ENCODE results near the gene SLC35D2. TPM values are rescaled to one million over a fixed set of nuclear protein-coding genes. Genes with fewer than 3 reads are reported as not detected.
"Not testable (repeated sequence)": the region's sequence is repeated elsewhere in the genome, so short reads cannot be mapped to it uniquely, and the experiment has no call there.

SLC35D2 gene
- total RNA-seq, 1 experiment from 2014 or later = 32.5 TPM

DNA sequence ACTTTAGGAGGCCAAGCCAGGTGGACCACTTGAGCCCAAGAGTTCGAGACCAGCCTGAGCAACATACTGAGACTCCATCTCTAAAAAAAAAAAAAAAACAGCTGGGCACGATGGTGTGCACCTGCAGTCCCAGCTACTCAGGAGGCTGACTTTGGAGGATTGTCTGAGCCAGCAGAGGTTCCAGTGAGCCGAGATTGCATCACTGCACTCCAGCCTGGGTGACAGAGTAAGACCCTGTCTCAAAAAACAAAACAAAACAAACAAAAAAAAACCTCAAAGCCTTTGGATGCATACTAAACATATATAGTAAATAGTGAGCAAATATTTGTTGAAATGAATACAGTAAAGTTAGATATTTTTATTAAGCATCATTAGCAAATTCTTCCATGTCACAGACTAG is 5.3 kb downstream of the SLC35D2 start:
- Histone ChIP-seq H3K27me3 (ENCODE audit: insufficient read depth, low read length) (no peaks in the 10 kb centered on the region), H3K4me2 (ENCODE audit: low read length) (peak overlapping the region; percentile 57), H3K27ac (ENCODE audit: low read depth, low read length) (peak overlapping the region; percentile 78), H3K79me2 (ENCODE audit: insufficient read depth, low read length) (peaks cover 42% of the 10 kb centered on the region), H3K4me1 (ENCODE audit: control insufficient read depth in 1 of 2, insufficient read depth in 2 of 2, low read length in 2 of 2) (peaks cover 41 to 60% of the 10 kb centered on the region in 2 experiments), H3K9me2 (ENCODE audit: insufficient read depth) (no peaks in the 10 kb centered on the region), H3K9me3 (ENCODE audit: control insufficient read depth in 1 of 2, insufficient read depth in 1 of 2, low read depth in 1 of 2, low read length in 2 of 2) (no peaks in the 10 kb centered on the region), H2AFZ (ENCODE audit: low read depth, low read length, poor library complexity, severe bottlenecking) (no peak overlapping the region), H3K9ac (ENCODE audit: low read length) (no peak overlapping the region), H3K36me3 (ENCODE audit: control insufficient read depth in 1 of 2, insufficient read depth in 2 of 2, low read length in 2 of 2) (no peaks in the 10 kb centered on the region), H3K4me3 (replicated peaks in 1 of 2; ENCODE audit: low read depth in 1 of 2, low read length in 2 of 2) (no peak overlapping the region), H4K20me1 (ENCODE audit: insufficient read depth) (no peaks in the 10 kb centered on the region)
- TF ChIP-seq EZH2phosphoT487 (IDR thresholded peaks at IDR 0.05; ENCODE audit: borderline replicate concordance) (no peak), TCF7L2 (IDR thresholded peaks at IDR 0.05; ENCODE audit: borderline replicate concordance, extremely low read depth, insufficient read depth, insufficient read length) (no peak), POLR2AphosphoS5 (IDR thresholded peaks at IDR 0.05; ENCODE audit: low read depth, low read length) (no peak), CEBPB (IDR thresholded peaks at IDR 0.05; ENCODE audit: low read depth) (0 out of 2 replicates have a peak, but pooled peaks have one; percentile 14)
- RAD21 ChIA-PET (ENCODE audit: low non-redundant PET in 1 of 2, low total read pairs in 2 of 2, uncharacterized antibody in 2 of 2, unreplicated experiment in 2 of 2) = no interaction called here
- ATAC-seq = no peak
- intact Hi-C loops (cut with micrococcal nuclease) = no loop called here
- CTCF ChIA-PET = no interaction called here
- POLR2A ChIA-PET = no interaction called here
- DNase-seq (ENCODE audit: low read depth, low spot score) = no peak
- no TSS peak for BruUV-seq (replicated peaks)

DNA sequence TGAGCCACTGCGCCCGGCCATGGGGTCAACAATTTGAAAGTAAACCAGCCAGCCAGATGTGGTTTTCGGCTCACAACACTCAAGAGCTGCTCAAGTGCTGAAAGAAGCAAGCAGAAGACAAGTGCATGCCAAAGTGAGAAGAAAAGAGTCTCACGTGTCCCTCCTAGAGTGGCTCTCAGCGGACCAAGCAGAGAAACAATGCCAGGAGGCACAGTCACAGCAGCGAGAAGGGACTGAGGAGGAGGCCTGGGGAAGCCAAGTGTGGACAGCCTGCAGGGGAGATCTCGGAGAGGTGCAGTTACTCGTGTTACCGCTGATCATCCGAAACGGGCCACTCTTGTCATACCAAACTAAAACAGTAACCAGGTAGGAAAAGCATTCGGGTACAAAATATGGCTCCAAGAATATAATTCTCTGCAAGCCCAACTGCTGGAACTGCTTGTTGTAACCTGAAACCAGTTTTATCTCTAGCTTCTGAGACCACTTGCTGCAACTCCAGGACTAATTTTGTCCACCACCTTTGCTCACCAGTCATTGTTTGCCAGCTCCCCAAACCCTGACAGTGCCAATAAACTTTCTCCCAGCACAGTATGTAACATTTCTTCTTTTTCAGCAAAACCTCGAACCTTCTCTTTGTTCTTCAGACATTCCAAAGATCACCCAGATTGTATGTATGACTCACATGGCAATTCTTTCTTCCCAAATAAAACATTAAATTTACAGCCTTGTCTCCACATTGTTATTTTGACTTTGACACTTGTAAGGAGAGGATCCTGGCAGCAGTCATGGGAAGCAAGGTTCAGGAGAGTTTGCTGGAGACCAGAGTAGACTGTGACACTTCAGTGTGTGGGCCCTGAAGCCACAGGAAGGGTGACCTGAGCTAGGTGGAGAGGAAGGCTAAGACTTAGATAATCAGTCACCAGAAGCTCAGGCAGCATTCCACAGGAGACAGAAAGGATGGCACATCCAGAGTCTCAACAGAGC is 6.3 kb downstream of the SLC35D2 start:
- Histone ChIP-seq H3K4me3 (replicated peaks in 1 of 2; ENCODE audit: low read depth in 1 of 2, low read length in 2 of 2) (no peak overlapping the region), H3K4me2 (ENCODE audit: low read length) (peak overlapping the region; percentile 57)

DNA sequence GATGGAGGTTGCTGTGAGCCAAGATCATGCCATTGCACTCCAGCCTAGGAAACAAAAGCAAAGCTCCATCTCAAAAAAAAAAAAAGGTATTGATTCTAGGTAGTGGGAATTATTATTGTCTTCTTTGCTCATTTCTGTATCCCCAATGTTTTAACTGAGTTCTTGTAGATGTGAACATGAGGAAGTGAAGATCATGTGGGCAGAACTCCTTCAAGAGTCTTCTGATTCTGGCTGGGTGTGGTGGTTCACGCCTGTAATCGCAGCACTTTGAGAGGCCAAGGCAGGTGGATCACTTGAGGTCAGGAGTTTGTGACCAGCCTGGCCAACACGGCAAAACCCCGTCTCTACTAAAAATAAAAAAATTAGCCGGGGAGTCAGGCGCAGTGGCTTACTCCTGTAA is 8.0 kb downstream of the SLC35D2 start:
- H3K27ac ChIP-seq (ENCODE audit: low read depth, low read length); BruUV-seq (replicated peaks); H3K4me2 ChIP-seq (ENCODE audit: low read length); H3K27me3 ChIP-seq (ENCODE audit: insufficient read depth, low read length); H4K20me1 ChIP-seq (ENCODE audit: insufficient read depth); CTCF ChIA-PET; intact Hi-C loops (cut with micrococcal nuclease); H3K9me2 ChIP-seq (ENCODE audit: insufficient read depth); H3K36me3 ChIP-seq (ENCODE audit: control insufficient read depth in 1 of 2, insufficient read depth in 2 of 2, low read length in 2 of 2); H3K9me3 ChIP-seq (ENCODE audit: control insufficient read depth in 1 of 2, insufficient read depth in 1 of 2, low read depth in 1 of 2, low read length in 2 of 2); H3K4me3 ChIP-seq (replicated peaks in 1 of 2; ENCODE audit: low read depth in 1 of 2, low read length in 2 of 2); H3K9ac ChIP-seq (ENCODE audit: low read length); ATAC-seq; POLR2A ChIA-PET; H2AFZ ChIP-seq (ENCODE audit: low read depth, low read length, poor library complexity, severe bottlenecking); DNase-seq (ENCODE audit: low read depth, low spot score): not testable (repeated sequence)
- RAD21 ChIA-PET (ENCODE audit: low non-redundant PET in 1 of 2, low total read pairs in 2 of 2, uncharacterized antibody in 2 of 2, unreplicated experiment in 2 of 2) = interaction anchor here in 1 of 2 experiments (0.7 kb wide), 1 partner anchor 24 kb away, joined by 3 read pairs; no protein-coding TSS in a partner anchor
- peaks cover 25% of the 10 kb centered on the region for H3K79me2 ChIP-seq (ENCODE audit: insufficient read depth, low read length)
- peaks cover 33 to 47% of the 10 kb centered on the region in 2 experiments for H3K4me1 ChIP-seq (ENCODE audit: control insufficient read depth in 1 of 2, insufficient read depth in 2 of 2, low read length in 2 of 2)

More for the DNA sequence above, 6.3 kb downstream of the SLC35D2 start:
- H3K27me3 ChIP-seq (ENCODE audit: insufficient read depth, low read length) = no peaks in the 10 kb centered on the region
- BruUV-seq (replicated peaks) = no TSS peak
- DNase-seq (ENCODE audit: low read depth, low spot score) (no peak), ATAC-seq (peak; percentile 66)
- ChIA-PET CTCF (no interaction called here), POLR2A (no interaction called here), RAD21 (ENCODE audit: low non-redundant PET in 1 of 2, low total read pairs in 2 of 2, uncharacterized antibody in 2 of 2, unreplicated experiment in 2 of 2) (no interaction called here)
- no peaks in the 10 kb centered on the region for H3K9me3 ChIP-seq (ENCODE audit: control insufficient read depth in 1 of 2, insufficient read depth in 1 of 2, low read depth in 1 of 2, low read length in 2 of 2)
- no peak overlapping the region for H2AFZ ChIP-seq (ENCODE audit: low read depth, low read length, poor library complexity, severe bottlenecking)
- H3K4me1 ChIP-seq (ENCODE audit: control insufficient read depth in 1 of 2, insufficient read depth in 2 of 2, low read length in 2 of 2) = peaks cover 35 to 55% of the 10 kb centered on the region in 2 experiments
- H3K36me3 ChIP-seq (ENCODE audit: control insufficient read depth in 1 of 2, insufficient read depth in 2 of 2, low read length in 2 of 2) = no peaks in the 10 kb centered on the region
- H3K9ac ChIP-seq (ENCODE audit: low read length) = peak overlapping the region; percentile 12
- peak; percentile 12; the same call in 1 of the 2 replicates for TF ChIP-seq SP1 (IDR thresholded peaks at IDR 0.05; ENCODE audit: low read depth)
- no peak for TF ChIP-seq CBX3 (IDR thresholded peaks at IDR 0.05; ENCODE audit: low read depth)
- TF ChIP-seq, protein P1, sequence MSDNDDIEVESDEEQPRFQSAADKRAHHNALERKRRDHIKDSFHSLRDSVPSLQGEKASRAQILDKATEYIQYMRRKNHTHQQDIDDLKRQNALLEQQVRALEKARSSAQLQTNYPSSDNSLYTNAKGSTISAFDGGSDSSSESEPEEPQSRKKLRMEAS (IDR thresholded peaks at IDR 0.05) = peak; percentile 23; the same call in 1 of the 2 replicates
- no peaks in the 10 kb centered on the region for H4K20me1 ChIP-seq (ENCODE audit: insufficient read depth)
- H3K9me2 ChIP-seq (ENCODE audit: insufficient read depth) = no peaks in the 10 kb centered on the region
- H3K79me2 ChIP-seq (ENCODE audit: insufficient read depth, low read length) = peaks cover 34% of the 10 kb centered on the region
- H3K27ac ChIP-seq (ENCODE audit: low read depth, low read length) = peak overlapping the region; percentile 78
- intact Hi-C loops (cut with micrococcal nuclease) = no loop called here
